OCI-LY3 (cell line): Measurements from ENCODE around the gene RAD51B.

Experiments
- H2AFZ ChIP-seq: fragments of 200-600, 300-600 bp; shearing (Covaris generic); 2 replicates; pipeline ENCODE4 v1.6.0; 2014; ENCODE audit warnings: antibody characterized with exemption, low read depth, low read length
- H3K27ac ChIP-seq: fragments of 200-600, 300-600 bp; sonication (generic); 2 replicates; pipeline ENCODE4 v1.5.1; 2014; ENCODE audit warnings: mild to moderate bottlenecking, low read length, moderate library complexity, mixed read lengths
- H3K27me3 ChIP-seq: fragments of 200-600, 300-600 bp; sonication (generic); 2 replicates; pipeline ENCODE4 v1.6.1; 2014; ENCODE audit warnings: low read depth, low read length, mixed read lengths
- H3K36me3 ChIP-seq: fragments of 200-600, 300-600 bp; sonication (generic); replicated peaks from 2 replicates; pipeline ENCODE3; 2014; ENCODE audit warnings: low read depth, low read length, mixed read lengths
- H3K4me1 ChIP-seq: fragments of 300-600, 200-600 bp; sonication (generic); 2 replicates; pipeline ENCODE4 v1.6.1; 2014; ENCODE audit warnings: low read length, mixed read lengths
- H3K4me2 ChIP-seq: fragments of 200-600, 300-600 bp; sonication (generic); 2 replicates; pipeline ENCODE4 v1.6.1; 2014; ENCODE audit warnings: low read length, mixed read lengths
- H3K4me3 ChIP-seq: fragments of 300-600, 200-600 bp; sonication (generic); 2 replicates; pipeline ENCODE4 v1.5.1; 2014; ENCODE audit warnings: antibody characterized with exemption, mild to moderate bottlenecking, low read length, moderate library complexity
- H3K79me2 ChIP-seq: fragments of 300-600, 200-600 bp; shearing (Covaris generic); 2 replicates; pipeline ENCODE4 v1.6.1; 2014; ENCODE audit warnings: mild to moderate bottlenecking, low read length, mixed read lengths
- H3K9ac ChIP-seq: fragments of 300-600, 200-600 bp; shearing (Covaris generic); 2 replicates; pipeline ENCODE4 v1.6.0; 2014; ENCODE audit warnings: mild to moderate bottlenecking, low read length, moderate library complexity
- H3K9me3 ChIP-seq: fragments of 200-600, 300-600 bp; shearing (Covaris generic); 2 replicates; pipeline ENCODE4 v1.6.1; 2014; ENCODE audit warnings: low read length, mixed read lengths; ENCODE audit not compliant: insufficient read depth
- H4K20me1 ChIP-seq: fragments of 200-600, 300-600 bp; sonication (generic); 2 replicates; pipeline ENCODE4 v1.6.1; 2016; ENCODE audit warnings: low read length, mixed read lengths; ENCODE audit not compliant: insufficient read depth
- CTCF ChIP-seq: fragments of 200-600, 300-600 bp; sonication (generic); IDR thresholded peaks from 2 replicates; pipeline ENCODE4 v1.5.1; 2014; ENCODE audit warnings: antibody characterized with exemption, low read length, low read depth
- EZH2phosphoT487 ChIP-seq: fragments of 200-600 bp; shearing (Covaris generic); IDR thresholded peaks from 2 replicates; pipeline ENCODE4 v1.6.1; 2018; ENCODE audit warnings: antibody characterized with exemption, mixed run types, low read depth

Gene RAD51B

GRCh38 chr14:68723808-68724268 lies 904.3 kb downstream of the RAD51B start:
- TF ChIP-seq CTCF (no peak), EZH2phosphoT487 (no peak)
- Histone ChIP-seq H2AFZ (no peak overlapping the region), H3K4me3 (no peak overlapping the region), H4K20me1 (no peaks in the 10 kb centered on the region), H3K36me3 (no peaks in the 10 kb centered on the region), H3K79me2 (no peaks in the 10 kb centered on the region), H3K9ac (no peak overlapping the region), H3K4me1 (no peaks in the 10 kb centered on the region), H3K9me3 (no peaks in the 10 kb centered on the region), H3K27me3 (peaks cover 9% of the 10 kb centered on the region; the same call in 1 of the 2 replicates), H3K4me2 (no peak overlapping the region), H3K27ac (no peak overlapping the region)

GRCh38 chr14:68724914-68725313 lies 905.3 kb downstream of the RAD51B start:
- peaks cover 9% of the 10 kb centered on the region; the same call in 1 of the 2 replicates for H3K27me3 ChIP-seq
- H3K9me3 ChIP-seq, result no peaks in the 10 kb centered on the region
- TF ChIP-seq CTCF (no peak), EZH2phosphoT487 (no peak)
- no peaks in the 10 kb centered on the region for H4K20me1 ChIP-seq
- H3K4me3 ChIP-seq, result no peak overlapping the region
- no peaks in the 10 kb centered on the region for H3K79me2 ChIP-seq
- H2AFZ ChIP-seq, result no peak overlapping the region
- no peak overlapping the region for H3K4me2 ChIP-seq
- H3K36me3 ChIP-seq, result no peaks in the 10 kb centered on the region
- no peak overlapping the region for H3K27ac ChIP-seq
- no peak overlapping the region for H3K9ac ChIP-seq
- no peaks in the 10 kb centered on the region for H3K4me1 ChIP-seq

GRCh38 chr14:68726093-68726695 lies 906.6 kb downstream of the RAD51B start:
- no peak overlapping the region for H3K9ac ChIP-seq
- TF ChIP-seq CTCF (no peak), EZH2phosphoT487 (no peak)
- H3K4me1 ChIP-seq, result no peaks in the 10 kb centered on the region
- no peak overlapping the region for H3K4me3 ChIP-seq
- H3K27me3 ChIP-seq, result peaks cover 6% of the 10 kb centered on the region; the same call in 1 of the 2 replicates
- H3K79me2 ChIP-seq, result no peaks in the 10 kb centered on the region
- H4K20me1 ChIP-seq, result no peaks in the 10 kb centered on the region
- no peaks in the 10 kb centered on the region for H3K36me3 ChIP-seq
- H3K9me3 ChIP-seq, result no peaks in the 10 kb centered on the region
- H2AFZ ChIP-seq, result no peak overlapping the region
- H3K4me2 ChIP-seq, result no peak overlapping the region
- no peak overlapping the region for H3K27ac ChIP-seq

GRCh38 chr14:68727315-68728047 lies 907.9 kb downstream of the RAD51B start:
- Histone ChIP-seq H4K20me1 (no peaks in the 10 kb centered on the region), H3K4me3 (no peak overlapping the region), H3K9ac (no peak overlapping the region), H3K4me1 (0 out of 2 replicates have a peak, but pooled peaks cover under 1% of the 10 kb centered on the region), H3K4me2 (no peak overlapping the region), H3K27ac (no peak overlapping the region), H3K9me3 (no peaks in the 10 kb centered on the region), H2AFZ (no peak overlapping the region), H3K36me3 (no peaks in the 10 kb centered on the region), H3K79me2 (no peaks in the 10 kb centered on the region), H3K27me3 (peaks cover 6% of the 10 kb centered on the region; the same call in 1 of the 2 replicates)
- no peak for TF ChIP-seq EZH2phosphoT487
- no peak for TF ChIP-seq CTCF
